Ureter (tissue), 1 donor: ENCODE results near the gene CIT. TPM values are rescaled to one million over a fixed set of nuclear protein-coding genes. Genes with fewer than 3 reads are reported as not detected.
"Not testable (repeated sequence)": the region's sequence is repeated elsewhere in the genome, so short reads cannot be mapped to it uniquely, and the experiment has no call there.

Experiments used
- DNase-seq: peaks from one replicate; pipeline ENCODE4 v3.0.0-alpha.2; 2020; ENCODE audit warnings: low spot score
- total RNA-seq: library from RNA; stranded (reverse); gene quantifications from one replicate; pipeline ENCODE4 v1.2.4, GENCODE V29; 2023
- donor health status: DM: yes; HTN: yes; CAD: no.

CIT gene
- total RNA-seq, 1 donor from 2014 or later: 4.1 TPM

- no peak for DNase-seq
Observed at GRCh38 chr12:119744900-119745606, 132.1 kb downstream of the CIT start.

GRCh38 chr12:119742700-119743099 lies 134.4 kb downstream of the CIT start:
- DNase-seq: no peak

GRCh38 chr12:119740830-119741229 lies 136.3 kb downstream of the CIT start:
- no peak for DNase-seq

- no peak for DNase-seq
Observed at GRCh38 chr12:119735079-119735478, 142.0 kb downstream of the CIT start.

- no peak for DNase-seq
Observed at GRCh38 chr12:119730381-119730780, 146.7 kb downstream of the CIT start.

GRCh38 chr12:119729871-119730270 lies 147.2 kb downstream of the CIT start:
- no peak for DNase-seq

DNA sequence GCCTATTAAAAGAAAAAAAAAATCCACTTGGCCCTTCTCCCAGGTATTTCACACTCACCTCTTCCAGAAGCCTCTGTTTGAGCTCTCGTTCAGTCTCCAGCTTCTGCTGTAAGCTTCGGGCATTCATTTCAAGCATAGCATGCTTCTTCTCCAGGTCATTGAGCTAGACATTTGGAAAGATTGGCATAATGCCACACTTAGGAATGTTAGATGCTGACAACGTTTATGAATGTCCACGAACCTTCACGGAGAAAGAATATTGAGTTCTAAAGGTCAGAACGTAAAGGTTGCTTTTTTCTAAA lies 148.7 kb downstream of the CIT start:
- no peak for DNase-seq

DNA sequence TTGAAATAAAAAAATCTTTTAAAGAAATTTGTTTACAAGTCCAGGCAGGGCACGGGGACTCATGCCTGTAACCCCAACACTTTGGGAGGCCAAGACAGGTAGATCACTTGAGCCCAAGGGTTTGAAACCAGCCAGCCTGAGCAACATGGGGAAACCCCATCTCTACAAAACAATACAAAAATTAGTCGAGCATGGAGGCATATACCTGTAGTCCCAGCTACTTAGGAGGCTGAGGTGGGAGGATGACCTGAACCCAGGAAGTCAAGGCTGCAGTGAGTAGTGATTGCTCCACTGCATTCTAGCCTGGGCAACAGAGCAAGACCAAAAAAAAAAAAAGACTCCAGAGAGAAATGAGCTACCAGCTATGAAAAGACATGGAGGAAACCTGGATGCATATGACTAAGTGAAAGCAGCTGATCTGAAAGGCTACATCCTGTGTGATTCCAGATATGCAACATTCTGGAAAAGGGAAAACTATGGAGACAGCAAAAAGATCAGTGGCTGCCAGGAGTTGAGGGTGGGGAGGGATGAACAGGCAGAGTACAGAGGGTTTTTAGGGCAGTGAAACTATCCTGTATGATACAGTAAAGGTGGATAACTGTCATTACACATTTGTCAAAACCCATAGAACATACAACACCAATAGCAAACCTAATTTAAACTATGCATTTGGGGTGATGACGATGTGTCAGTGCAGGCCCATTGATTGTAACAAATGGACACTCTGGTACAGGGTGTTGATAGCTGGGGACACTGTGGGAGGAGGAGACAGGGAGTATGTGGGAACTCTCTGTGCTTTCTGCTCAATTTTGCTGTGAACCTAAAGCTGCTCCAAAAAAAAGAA lies 149.3 kb downstream of the CIT start:
- DNase-seq: no peak

- no peak for DNase-seq
Observed at GRCh38 chr12:119725523-119725922, 151.6 kb downstream of the CIT start.

- no peak for DNase-seq
Observed at GRCh38 chr12:119721306-119721705, 155.8 kb downstream of the CIT start.

GRCh38 chr12:119720349-119720748 lies 156.8 kb downstream of the CIT start:
- DNase-seq: no peak

DNA sequence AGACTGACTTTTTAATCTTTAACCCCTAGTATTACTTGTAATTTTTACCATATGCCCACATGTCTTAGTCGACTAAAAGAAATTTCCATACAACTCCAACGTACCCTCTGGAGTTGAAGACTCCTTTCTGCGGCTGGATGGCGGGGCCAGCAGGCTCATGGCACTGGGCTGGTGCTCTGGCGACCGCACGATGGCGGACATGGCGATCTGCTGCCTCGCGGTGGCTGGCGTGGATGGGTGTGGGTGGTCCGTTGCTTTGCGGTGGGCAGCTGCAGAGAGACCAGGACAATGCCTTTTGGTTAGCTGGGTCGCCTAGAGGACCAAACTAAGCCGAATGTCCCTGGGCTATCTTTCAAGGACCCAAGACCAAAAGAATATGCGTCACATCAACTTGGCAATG lies 159.0 kb downstream of the CIT start:
- DNase-seq: no peak

DNA sequence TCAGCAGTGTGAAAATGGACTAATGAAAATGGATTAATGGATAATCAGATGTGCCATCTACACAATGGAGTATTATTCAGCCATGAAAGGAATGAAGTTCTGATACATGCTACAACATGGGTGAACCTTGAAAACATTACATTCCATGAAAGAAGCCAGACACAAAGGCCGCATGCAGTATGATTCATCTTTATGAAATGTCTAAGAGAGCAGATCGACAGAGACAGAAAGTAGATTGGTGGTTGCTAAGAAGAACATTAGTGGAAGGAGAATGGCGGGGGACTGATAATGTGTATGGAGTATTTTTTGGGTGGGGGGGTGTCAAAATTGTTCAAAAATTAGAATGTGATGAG lies 161.9 kb downstream of the CIT start:
- DNase-seq: no peak

- DNase-seq: no peak
Observed at GRCh38 chr12:119714614-119715267, 162.4 kb downstream of the CIT start.

- no peak for DNase-seq
Observed at GRCh38 chr12:119713551-119714031, 163.5 kb downstream of the CIT start.

DNA sequence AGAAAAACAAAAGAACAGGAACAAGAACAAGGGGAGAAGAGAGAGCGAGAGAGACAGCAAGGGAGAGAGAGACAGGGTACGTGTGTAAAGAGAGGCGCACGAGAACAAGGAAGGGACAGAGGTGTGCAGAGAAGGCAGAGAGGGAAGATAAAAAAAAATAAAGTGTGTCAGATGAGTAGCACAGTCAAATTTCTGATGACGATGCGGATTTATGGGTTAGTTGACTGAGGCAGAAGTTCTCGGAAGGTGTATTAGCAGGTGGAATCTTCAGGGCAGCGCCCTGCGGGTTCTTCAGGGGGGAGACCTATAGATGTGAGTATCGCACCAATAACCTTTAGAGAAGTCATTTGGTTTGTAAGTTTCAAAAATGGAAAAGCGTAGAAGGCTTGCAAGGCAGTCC lies 164.4 kb downstream of the CIT start:
- DNase-seq: no peak

- no peak for DNase-seq
Observed at GRCh38 chr12:119711693-119712092, 165.4 kb downstream of the CIT start.

DNA sequence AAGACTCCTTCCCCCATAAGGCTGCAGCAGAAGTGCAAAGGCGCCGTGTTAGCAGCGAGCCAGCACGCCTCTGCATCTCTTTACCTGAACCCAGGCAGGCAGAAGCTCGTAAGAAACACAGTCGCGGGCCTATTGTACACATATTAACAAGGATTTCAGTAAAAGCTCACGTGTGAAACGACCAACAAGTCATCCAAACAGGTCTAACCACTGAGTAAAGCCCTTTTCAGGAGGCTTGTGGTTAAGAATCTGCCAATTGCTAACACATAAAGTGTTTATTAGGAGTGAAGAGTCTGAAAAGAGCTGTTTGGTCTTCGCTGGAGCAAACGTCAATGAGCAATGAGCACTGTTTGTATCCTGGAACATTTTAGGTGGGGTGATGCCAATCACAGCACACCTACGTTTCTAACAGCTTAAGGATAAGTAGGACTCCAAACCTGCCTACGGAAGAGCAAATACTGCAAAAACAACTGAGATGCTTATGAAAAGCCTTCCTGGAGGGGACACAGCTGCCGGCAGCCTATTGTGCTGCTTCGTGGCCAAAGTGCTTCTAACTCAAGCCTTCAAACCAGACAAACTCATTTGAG lies 166.1 kb downstream of the CIT start:
- DNase-seq: no peak

DNA sequence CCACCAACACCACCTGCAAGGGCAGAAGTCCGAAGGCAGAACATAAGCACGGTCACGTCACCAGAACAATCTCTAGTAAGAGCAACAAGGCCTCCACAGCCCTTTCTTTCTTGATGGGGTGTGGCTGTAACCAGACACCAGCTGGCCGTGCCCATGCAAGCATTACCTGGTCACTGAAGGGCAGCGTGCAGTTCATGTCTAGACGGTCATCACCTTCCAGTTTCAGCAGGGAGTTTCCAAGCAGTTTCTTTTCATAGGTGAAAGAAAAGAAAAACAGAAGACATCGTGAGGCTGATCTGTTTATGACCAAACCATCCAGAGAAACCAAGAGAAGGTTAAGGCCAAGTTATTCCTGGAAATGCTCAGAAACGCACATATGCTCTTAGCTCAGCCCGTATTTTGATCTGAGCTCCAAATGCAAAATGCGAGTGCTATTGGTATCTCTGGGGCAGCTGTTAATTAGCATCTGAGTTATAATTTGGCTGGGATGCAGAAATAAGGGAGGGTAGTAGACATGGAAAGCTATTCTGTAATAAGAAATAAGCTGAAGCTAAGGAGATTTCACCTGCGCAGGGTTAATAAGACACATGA lies 166.7 kb downstream of the CIT start:
- no peak for DNase-seq

- not testable (repeated sequence) for DNase-seq
Observed at GRCh38 chr12:119706427-119706826, 170.7 kb downstream of the CIT start.

- no peak for DNase-seq
Observed at GRCh38 chr12:119705182-119705581, 171.9 kb downstream of the CIT start.
